Measurements from ENCODE around the gene ALOXE3.
A peak's percentile ranks its signal among the peaks of the same experiment; 100 is the strongest.
"Not testable (repeated sequence)": the region's sequence is repeated elsewhere in the genome, so short reads cannot be mapped to it uniquely, and the experiment has no call there.

ALOXE3 gene

DNA sequence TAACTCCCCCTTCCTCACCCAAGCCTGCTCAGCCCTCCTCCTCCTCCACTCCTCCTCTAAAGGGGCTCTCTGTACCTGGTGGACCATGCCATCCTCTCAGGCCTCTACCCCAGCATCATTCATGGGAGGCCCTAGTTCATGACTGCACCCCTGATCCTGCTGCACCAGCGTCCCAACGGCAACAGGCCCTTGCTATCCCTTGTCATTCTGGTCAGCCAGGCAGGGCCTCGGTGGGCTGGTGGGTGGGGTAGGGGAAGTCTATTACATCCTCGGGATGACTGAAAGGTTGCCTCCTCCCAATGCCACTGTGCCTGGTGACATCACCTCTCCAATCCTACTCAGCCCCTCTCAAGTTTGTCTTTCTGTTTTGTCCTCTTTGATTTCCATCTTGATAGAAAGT, 50.5 kb downstream of the ALOXE3 start:
- DNase-seq = no peak

DNA sequence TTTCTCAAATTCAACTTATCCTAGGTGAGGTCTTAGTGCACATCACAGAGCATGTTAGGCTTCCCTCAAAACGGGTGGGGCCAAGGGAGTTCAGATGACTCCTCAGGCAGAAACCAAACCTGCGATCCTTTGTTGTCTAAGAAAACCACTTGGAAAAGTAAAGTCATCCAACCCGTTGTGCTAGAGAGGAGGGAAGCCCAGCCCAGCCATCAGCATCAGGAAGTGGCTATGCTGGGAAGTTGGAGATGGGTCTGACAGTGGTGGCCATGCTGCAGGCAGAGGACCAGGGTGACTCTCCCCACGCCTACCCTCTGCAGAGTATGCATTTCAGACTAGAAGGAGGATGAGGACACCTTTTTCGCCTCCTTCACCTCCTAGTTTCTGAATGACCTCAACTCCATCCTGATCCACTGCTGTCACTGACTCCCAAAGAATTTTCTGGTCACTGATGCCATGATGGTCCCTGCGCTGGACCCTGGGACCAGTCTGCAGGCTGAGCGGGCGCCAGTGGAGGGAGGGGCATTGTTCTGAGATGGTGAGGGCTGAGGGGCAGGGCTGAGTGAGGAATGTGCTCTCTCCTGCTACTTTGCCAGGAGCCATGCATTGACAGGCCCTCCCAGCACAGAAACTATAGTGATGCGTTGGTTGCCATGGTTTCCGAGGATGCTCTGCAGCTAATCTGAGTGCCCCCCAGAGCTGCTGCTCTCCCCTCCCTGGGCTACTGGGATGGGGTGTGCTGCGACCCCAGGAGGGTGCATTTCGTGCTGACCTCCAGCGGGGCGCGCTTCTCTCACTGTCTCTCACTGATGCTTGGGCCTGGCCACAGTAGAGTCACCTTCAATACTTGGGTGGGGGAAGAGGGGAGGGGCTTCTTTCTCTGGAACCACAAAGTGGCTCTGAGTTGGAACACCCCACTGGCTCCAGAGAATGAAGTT, 51.2 kb downstream of the ALOXE3 start:
- DNase-seq = no peak

DNA sequence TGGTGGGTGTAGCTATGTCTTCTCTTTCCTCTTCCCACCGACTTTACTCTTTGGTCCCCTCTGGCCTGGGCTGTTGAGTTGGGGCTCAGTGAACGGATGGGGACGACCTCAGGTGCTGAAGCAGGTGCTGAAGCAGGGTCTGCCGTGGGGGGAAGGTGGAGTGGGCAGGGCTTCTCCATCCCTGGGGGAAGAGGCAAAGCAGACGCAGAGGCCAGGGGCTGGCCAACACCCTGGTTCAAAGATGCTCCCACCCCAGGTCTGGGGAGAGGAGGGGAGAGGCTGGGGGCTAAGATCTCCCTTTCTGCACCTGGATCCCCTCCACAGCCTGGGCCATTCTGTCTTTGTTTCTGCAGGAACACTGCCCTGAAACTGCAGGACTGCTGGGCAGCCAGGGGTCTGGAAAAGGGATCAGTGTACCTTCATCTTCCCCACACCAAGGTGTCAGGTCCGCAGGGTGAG, 53.7 kb downstream of the ALOXE3 start:
- DNase-seq = no peak

- DNase-seq = no peak
Observed at GRCh38 chr17:8063761-8064534, 54.4 kb downstream of the ALOXE3 start.

GRCh38 chr17:8062807-8063483, 55.4 kb downstream of the ALOXE3 start:
- no peak for DNase-seq

DNA sequence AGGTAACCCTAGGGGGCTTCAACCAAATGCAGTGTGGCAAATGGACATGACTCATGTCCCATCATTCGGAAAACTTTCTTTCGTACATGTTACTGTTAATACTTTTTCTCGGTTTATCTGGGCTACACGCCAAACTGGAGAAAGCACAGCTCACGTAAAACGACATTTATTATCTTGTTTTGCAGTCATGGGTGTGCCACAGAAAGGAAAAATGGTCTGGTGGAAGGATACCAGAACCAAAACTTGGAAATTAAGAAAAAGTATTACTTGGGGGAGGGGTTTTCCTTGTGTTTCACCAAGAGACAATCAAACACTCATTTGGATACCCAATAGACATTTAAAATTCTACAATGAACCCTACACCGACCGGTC, 55.9 kb downstream of the ALOXE3 start:
- no peak for DNase-seq

DNA sequence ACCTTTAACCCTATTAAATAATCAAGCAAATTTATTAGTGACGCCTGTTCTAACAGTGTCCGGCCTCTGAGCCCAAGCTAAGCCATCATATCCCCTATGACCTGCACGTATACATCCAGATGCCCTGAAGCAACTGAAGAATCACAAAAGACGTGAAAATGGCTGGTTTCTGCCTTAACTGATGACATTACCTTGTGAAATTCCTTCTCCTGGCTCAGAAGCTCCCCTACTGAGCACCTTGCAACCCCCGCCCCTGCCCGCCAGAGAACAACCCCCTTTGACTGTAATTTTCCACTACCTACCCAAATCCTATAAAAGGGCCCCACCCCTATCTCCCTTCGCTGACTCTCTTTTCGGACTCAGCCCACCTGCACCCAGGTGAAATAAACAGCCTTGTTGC, 56.5 kb downstream of the ALOXE3 start:
- DNase-seq = not testable (repeated sequence)

- peak; percentile 28 for DNase-seq
Observed at GRCh38 chr17:8060274-8060673, 58.0 kb downstream of the ALOXE3 start.

DNA sequence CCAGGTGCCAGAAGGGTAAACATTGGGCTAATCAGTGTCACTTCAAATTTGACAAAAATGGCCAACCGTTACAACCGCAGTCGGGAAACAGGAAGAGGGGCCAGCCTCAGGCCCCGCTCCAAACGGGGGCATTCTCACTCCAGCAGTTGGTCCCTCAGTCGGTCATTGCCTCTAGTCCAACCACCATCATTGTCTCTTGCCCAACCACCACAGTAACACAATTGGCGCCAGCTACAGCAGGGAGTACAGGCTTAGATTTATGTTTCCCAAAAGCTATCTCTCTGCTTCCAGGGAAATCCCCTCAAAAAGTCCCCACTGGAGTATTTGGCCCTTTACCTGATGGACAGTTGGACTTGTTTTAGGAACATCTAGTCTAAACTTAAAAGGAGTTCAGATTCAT, 59.2 kb downstream of the ALOXE3 start:
- DNase-seq = no peak

- DNase-seq = no peak
Observed at GRCh38 chr17:8057691-8058114, 60.6 kb downstream of the ALOXE3 start.

- no peak for DNase-seq
Observed at GRCh38 chr17:8056976-8057625, 61.2 kb downstream of the ALOXE3 start.

GRCh38 chr17:8056232-8056975, 61.9 kb downstream of the ALOXE3 start:
- DNase-seq = no peak

DNA sequence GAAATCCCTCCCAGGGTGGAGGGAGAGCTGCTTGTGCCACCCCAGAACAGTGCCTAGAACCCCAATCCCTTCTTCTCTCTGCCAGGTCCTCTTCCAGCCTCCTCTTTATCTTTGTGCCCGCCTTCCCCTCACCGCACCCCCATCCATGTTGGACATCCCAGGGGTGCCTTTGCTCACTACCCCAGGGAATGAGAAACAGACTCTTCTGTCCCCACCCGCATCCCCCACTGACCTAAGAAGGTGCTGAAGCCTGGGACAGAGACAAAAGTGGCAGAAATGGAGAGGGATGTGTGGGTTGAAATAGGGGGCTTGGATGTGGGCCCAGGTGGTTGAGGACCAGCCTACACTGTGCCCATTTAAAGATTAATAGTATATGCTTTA, 62.5 kb downstream of the ALOXE3 start:
- DNase-seq = no peak

GRCh38 chr17:8053600-8053999, 64.7 kb downstream of the ALOXE3 start:
- no peak for DNase-seq

GRCh38 chr17:8052256-8053252, 65.8 kb downstream of the ALOXE3 start:
- no peak for DNase-seq

- DNase-seq = no peak
Observed at GRCh38 chr17:8051831-8052230, 66.5 kb downstream of the ALOXE3 start.

DNA sequence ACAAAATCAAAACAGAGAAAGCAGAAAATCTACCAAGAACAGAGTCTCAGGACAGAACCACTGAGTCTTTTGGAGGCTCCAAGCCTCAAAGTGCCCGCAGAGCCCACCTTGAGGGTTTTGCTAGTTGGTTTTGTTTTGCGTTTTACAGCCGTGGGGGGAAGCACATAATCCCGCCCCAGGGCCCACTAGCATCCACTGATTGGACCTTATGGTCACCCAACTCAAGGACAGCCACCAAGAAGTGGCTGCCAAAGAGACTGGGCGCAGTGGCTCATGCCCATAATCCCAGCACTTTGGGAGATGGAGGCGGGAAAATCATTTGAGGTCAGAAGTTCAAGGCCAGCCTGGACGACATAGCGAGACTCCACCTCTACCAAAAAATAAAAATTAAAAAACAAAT, 69.6 kb downstream of the ALOXE3 start:
- DNase-seq = no peak

- no peak for DNase-seq
Observed at GRCh38 chr17:8048236-8048635, 70.1 kb downstream of the ALOXE3 start.

DNA sequence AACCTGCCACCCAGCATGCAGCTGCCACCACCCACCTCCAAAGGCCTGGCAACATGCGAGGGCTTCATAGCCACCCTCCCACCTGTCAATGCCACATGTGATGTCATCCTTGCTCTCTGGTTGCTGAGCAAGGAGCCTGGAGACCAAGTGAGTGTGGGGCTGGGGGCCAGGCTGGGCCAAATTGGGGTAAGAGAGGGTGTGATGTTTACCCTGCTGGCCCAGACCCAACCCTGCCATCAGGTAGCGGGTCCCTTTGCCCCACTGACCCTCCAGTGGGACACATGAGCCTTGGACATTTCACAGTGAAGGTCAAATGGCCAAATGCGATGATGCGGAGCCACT, 70.6 kb downstream of the ALOXE3 start:
- DNase-seq = no peak

- DNase-seq = no peak
Observed at GRCh38 chr17:8046929-8047768, 71.2 kb downstream of the ALOXE3 start.
